Cardiac fibroblast (primary cell): ENCODE measurements around the gene ICOSLG.
"Not testable (repeated sequence)": the region's sequence is repeated elsewhere in the genome, so short reads cannot be mapped to it uniquely, and the experiment has no call there.

Source experiments
- DNase-seq, 2 donors: peaks; one replicate each; pipeline versions ENCODE4 v3.0.0 to v3.0.0-alpha.2; 2010; ENCODE audit warnings: low read depth in 2 of 2
- H3K4me3 ChIP-seq, 2 donors: replicated peaks in 1 of 2; 1 replicate in 1 of 2; 2 replicates in 1 of 2; pipeline ENCODE4 v1.5.1; 2011; ENCODE audit warnings: low read depth in 2 of 2, low read length in 2 of 2, mild to moderate bottlenecking in 2 of 2, moderate library complexity in 1 of 2
- TF ChIP-seq, protein P1 (sequence below): IDR thresholded peaks from one replicate; pipeline ENCODE4 v1.5.1; 2011; ENCODE audit warnings: low read depth, mild to moderate bottlenecking, low read length, inconsistent platforms

The ICOSLG gene

DNA sequence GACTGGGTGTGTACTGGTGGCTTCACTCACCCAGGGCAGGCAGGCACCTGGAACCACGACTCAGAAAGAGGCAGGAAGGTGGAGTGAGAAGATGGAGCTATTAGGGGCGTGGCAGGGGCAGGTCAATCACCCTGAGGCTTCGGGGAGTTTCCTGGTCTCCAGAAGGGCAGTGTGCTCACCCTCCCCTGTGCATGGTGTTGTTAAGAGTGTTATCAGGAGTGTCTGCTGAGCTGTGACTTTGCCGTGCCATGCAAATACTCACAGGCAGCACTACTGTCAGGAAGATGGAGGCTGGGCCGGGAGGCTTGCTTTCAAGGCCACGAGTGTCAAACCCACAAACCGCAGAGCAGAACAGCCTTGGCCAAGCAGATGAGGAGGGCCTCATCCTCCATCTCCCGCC lies 22.3 kb downstream of the ICOSLG start:
- not testable (repeated sequence) for DNase-seq, H3K4me3 ChIP-seq

DNA sequence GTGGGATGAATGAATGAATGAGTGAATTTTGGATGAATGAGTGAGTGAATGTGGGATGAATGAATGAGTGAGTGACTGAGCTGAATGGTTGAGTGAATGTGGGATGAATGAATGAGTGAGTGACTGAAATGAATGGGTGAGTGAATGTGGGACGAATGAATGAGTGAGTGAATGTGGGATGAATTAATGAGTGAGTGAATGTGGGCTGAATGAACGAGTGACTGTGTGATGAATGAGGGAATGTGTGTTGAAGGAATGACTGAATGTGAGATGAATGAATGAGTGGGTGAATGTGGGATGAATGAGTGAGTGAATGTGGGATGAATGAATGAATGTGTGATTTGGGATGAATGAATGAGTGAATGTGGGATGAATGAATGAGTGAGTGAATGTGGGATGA lies 28.8 kb downstream of the ICOSLG start:
- not testable (repeated sequence) for DNase-seq, H3K4me3 ChIP-seq

DNA sequence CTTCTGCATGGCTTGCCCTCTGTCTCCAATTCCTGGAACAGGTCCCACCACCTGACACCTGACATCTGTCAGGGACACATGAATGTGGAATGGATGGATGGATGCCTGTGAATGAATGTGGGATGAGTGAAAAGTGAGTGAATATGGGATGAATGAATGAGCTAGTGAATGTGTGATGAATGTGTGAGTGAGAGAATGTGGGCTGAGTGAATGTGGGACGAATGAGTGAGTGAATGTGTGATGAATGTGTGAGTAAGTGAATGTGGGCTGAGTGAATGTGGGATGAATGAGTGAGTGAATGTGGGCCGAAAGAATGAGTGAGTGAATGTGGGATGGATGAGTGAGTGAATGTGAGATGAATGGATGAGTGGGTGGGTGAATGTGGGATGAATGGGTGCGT lies 29.2 kb downstream of the ICOSLG start:
- not testable (repeated sequence) for DNase-seq, H3K4me3 ChIP-seq

DNA sequence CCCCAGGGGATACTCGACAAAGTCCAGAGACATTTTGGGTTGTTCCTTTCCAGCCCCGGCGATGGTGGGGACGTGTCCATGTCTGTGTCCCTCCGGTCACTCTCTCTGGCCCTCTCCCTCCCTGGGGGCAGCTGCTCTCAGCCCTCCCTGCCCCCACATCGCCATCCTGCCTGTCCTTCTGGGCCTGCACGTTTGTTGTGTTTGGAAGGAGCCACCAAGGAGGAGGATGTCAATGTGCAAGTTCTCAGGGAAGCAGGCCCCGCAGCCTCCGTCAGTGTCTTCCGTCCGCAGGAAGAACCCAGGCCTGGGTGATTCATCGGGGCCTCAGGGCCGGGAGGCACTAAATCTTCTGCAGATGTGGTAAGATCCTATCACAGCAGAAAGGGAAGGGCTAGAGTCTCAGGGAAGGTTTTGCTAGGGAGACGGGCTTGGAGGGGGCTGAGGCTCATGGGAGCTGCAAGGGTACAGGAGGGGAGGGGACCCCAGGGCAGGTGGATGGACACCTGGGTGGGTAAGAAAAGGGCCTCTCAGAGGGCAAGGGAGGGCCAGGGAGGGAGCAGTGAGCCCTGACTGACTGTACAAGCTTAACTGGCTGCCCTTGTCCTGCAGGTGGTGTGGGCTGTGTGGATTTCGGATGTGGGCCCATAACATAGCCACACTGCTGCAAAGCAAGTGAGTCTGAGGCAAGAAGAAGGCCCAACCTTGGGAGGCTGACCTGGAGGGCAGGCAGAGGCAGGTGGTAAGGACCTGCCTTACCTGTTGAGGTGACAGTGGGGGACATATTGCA lies 32.7 kb downstream of the ICOSLG start:
- H3K4me3 ChIP-seq, result not testable (repeated sequence)
- peak in 1 of 2 donors; percentile 17 for DNase-seq

DNA sequence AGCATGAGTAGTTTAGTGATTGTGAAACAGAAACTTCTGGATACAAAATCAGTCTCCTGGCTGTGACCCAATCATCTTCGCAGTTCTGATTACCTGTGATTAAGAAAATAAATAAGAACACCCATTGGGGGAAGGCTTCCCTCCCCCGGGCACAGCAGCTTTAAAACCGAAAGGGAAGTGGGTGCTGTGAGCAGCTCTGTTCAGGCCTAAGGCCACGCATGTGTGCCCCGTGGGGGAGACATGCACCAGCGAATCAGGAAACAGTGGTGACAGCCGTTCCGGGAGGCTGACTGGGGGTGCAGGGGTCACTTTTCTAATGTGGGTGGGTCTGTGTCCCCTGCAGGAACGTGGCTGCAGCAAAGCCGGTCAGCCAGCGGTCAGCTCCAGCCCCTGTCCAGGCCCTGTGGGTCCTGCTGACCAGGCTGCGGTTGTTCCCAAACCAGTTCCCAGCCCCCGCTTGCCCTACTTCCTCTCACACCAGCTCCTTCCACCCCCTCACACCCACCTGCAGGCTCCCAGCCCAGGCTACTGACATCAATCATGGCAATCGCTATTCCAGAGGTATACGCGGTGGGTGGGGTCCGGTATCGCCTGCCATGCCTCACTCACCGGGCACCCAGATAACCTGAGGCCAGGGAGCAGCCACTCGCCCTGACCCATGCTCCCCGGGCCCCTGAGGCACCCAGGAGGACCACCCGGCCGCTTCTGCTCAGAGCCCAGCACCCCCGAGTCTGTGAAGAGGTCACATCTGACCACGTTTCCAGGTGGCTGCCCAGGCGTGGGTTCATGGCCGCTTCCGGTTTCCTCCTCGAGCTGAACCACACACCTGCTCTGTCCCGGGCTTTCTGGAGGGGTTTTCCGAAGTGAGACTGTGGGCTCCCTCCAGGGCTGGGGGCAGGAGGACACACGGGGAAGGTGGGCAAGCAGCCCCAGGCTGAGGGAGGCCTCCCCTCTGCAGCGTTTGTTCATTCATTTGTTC lies 33.8 kb downstream of the ICOSLG start:
- H3K4me3 ChIP-seq, DNase-seq: not testable (repeated sequence)

DNA sequence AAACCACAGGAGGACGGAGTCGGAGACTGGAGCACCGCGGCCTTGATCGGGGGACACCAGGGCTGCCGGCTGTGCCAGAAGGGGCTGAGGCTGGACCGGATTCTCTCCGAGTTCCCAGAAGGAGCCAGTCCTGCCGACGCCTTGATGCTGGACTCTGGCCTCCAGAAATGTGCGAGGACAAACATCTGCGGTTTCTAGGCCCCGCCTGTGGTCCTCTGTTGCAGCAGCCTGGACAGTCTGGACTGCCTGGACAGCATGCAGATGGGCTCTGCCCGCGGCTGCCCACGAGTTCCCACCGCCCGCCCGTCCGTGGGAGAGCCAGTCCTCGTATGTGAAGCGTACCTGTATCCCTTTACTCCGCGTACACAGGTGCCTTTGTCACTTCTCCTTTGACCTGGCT lies 34.6 kb downstream of the ICOSLG start:
- DNase-seq, H3K4me3 ChIP-seq: not testable (repeated sequence)

DNA sequence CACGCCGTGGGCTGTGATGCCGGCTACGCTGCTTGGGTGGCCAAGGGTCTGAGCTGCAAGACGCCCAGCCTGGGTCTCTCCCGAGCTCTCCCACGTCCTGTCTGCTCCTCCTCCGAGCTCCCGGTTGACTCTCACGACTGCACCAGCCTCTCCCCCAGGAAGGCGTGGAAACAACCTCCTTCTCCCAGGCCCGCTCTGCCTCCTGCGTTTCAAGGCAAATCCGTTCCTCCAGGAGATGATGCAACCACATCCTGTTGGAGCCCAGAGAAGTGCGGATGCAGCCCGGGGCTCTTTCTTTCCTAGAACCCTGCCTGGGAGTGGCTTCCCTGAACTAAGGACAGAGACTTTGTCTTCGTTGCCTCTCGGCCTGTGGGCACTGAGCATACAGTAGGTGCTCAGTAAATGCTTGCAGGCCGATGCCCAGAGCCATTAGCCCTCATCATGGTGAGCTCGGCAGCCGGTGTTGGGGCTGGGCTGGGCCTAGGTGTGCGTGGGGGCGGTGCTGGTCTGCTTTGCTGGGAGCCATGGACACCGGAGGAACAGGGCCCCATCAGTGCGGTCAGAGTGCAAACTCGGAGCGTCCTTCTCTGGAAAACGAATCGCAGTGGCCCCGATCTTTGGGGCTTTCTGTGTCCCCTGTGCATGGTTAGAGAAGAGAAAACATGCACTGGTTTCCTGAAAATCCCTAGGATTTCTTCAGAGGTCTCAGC lies 38.0 kb downstream of the ICOSLG start:
- not testable (repeated sequence) for DNase-seq, H3K4me3 ChIP-seq

DNA sequence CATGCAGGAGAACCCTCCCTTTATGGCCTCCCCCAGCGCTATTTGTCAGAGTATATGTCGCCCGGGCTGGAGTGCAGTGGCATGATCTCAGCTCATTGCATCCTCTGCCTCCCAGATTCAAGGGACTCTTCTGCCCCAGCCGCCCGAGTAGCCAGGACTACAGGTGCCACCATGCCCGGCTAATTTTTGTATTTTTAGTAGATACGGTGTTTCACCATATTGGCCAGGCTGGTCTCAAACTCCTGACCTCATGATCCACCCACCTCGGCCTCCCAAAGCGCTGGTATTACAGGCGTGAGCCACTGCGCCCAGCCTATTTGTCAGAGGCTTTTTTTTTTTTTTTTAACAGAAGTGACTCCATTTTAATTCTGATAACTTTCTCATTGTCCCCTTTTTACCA lies 40.7 kb downstream of the ICOSLG start:
- DNase-seq, H3K4me3 ChIP-seq: not testable (repeated sequence)

DNA sequence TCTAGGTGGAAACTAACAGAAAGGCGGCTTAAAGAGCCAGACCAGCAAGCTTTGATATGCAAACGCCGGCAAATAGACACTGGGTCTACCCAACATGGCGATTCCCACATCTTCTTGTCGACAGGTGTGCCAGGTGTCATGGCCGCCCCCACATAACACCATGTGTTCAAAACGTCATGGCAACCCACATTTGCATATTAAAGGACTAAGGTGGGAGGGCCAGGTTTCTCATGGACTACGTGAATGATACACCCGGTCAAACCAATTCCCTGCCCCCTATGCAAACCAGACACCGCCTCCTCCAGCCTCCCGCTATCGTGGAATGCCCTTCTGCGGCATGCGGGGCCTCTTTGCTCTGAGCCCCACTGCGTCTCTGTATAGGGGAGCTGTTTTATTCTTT lies 41.3 kb downstream of the ICOSLG start:
- H3K4me3 ChIP-seq, result no peak overlapping the region
- no peak for DNase-seq
- TF ChIP-seq, protein P1, sequence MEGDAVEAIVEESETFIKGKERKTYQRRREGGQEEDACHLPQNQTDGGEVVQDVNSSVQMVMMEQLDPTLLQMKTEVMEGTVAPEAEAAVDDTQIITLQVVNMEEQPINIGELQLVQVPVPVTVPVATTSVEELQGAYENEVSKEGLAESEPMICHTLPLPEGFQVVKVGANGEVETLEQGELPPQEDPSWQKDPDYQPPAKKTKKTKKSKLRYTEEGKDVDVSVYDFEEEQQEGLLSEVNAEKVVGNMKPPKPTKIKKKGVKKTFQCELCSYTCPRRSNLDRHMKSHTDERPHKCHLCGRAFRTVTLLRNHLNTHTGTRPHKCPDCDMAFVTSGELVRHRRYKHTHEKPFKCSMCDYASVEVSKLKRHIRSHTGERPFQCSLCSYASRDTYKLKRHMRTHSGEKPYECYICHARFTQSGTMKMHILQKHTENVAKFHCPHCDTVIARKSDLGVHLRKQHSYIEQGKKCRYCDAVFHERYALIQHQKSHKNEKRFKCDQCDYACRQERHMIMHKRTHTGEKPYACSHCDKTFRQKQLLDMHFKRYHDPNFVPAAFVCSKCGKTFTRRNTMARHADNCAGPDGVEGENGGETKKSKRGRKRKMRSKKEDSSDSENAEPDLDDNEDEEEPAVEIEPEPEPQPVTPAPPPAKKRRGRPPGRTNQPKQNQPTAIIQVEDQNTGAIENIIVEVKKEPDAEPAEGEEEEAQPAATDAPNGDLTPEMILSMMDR, result no peak

DNA sequence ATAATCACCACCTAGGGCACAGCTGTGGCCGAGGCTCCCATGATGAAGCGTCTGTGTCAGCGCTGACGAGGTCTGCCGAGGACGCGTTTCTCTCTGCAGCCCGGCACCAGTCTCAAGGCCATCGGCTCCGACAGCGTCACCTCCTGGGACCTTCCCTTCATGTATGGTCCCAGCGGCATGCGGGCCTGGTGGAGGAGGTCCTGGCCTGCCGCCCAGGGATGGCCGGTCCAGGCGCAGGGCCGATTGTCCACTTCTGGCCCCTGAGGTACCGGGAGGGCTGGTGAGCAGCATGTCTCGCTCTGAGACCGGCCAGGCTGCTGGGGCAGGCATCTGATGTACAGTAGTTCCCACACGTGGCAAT lies 43.6 kb downstream of the ICOSLG start:
- DNase-seq, H3K4me3 ChIP-seq: not testable (repeated sequence)

DNA sequence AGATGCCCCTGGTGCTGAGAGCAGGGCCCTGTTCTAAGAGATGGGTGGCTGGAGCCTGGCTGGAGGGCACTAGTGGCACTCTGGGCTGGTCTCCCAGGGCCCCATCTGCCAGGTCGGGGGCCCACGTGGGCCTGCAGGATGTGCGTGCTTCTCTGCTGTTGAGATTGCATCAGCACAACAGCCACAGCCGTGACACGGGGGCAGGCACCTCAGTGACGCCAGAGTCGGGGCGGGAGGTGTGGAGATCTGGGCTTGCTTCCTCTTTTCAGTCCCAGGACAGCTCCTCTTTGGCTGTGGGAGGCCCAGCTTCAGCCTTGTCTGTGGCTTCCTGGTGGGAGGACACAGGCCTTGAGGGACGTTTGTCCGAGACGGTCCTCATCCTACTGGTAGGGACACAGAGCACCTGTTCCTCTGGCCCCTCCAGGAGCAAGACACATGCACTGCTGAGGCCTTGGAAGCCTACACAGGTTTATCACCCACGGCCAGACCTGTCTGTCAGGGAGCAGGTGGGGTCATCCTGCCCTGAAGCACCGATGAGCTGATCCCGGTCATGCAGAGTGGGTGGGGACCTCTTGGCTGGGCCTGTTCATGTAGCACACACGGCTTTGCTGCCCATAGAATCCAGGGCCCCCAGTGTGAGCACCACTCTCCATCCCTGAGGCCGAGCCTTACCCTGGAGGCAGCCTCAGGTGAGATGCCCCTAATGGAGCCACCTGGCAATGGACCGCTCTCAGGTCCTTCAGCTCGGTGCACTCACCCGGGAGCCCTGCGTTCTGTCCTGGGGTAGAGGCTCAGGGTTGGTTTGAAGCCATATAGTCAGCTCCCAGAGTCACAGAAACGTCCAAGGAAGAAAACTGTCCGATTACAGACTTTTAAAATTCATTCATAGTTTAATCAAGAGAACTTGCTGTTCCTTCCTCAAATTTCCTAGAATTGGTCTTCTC lies 44.3 kb downstream of the ICOSLG start:
- DNase-seq, result peak; percentile 12 to 56
- not testable (repeated sequence) for H3K4me3 ChIP-seq

DNA sequence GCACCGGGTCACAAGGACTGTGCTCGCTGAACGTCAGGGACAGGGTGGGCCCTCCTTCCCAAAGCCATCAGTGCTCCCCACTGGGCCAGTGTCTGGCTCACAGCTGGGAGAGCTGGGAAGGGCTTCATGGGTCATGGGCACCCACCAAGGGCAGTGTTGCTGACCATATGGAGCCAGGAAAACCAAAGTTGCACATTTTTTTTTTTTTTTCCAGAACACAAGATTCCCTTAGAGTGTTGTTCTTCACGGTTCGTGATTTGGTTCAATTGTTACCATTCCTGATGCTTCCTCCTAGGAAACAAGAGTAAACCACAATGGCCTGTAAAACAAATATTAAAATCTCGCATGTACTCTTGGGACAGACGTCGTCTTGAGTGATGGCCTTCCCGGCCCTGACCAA lies 45.9 kb downstream of the ICOSLG start:
- not testable (repeated sequence) for DNase-seq, H3K4me3 ChIP-seq

DNA sequence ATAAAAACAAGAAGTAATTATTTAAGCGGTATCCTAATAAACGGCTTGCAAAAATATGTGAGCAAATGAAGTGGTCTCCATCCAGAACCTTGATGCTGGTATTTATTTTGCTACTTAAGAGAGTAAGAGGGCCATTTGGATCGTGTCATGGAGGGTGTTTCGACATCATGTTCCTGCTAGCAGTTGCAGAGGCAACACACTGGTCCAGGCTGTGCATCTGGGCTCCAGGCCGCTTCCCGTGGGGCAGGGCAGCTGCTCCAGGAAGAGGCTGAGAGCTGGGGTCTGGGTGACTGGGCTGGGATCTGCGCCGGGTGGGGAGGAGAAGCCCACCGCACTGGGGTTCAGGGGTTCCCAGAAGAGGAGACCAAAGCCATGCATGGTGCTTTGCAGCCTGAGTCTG lies 46.3 kb downstream of the ICOSLG start:
- DNase-seq, H3K4me3 ChIP-seq: not testable (repeated sequence)

DNA sequence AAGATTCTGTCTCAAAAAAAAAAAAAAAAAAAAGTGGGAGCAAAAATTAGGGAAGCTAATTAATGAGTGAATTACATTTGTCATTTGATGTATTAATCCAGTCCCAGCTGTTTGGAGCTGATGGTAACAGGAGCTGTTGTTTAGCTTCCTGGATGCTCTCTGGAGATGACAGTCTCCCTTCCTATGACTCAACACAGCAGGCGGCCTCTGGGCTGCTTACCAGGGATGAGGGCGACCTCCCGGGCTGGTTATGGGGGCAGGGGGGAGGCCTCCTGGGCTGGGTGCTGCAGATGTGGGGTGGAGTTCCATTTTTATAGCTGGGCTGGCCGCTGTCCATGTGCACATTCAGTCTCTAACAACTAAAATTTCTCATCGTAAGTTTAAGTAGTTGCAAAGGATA lies 47.6 kb downstream of the ICOSLG start:
- DNase-seq, H3K4me3 ChIP-seq: not testable (repeated sequence)

DNA sequence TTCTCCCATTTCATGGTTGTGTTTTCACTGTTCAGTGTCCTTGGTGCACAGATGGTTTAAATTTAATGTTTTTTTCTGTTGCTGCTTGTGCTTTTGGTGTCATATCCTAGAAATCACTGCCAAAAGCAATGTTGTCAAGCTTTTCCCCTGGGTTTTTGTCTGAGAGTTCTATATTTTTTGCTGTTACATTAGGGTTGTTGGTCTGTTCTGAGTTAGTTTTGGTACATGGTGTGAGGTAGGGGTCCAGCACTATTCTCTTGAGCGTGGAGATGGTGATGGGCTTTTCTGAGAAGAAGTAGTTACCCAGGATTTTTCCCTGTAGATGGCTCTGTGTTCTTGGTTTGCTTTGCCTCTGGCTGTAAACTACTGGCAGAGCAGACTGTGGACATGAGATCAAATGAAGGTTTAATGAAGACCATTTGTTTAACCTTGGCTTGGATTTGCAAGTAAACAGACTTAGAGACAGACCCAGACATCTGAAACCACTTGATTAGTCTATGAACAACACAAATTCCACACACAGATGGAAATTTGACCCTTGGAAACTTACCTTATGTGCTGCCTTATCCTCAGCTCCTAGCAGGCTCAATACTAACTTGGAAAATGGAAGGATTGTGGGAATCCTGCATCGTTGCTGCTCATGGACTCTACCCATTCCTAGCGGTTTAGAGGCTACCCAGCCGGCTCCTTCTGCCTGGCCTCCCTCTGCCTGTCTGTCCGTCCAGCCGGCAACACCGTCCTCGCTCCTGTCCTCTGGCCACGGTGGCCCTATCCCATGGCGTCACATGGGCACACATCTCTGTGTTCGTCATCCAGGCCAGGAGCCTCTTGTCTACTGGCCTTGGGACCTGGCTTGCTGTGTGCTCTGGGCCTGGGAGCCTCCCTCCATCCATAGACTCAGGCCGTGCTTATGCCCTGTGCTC lies 50.1 kb downstream of the ICOSLG start:
- not testable (repeated sequence) for DNase-seq, H3K4me3 ChIP-seq
